Measurements from ENCODE around the gene ARHGAP19.

ARHGAP19 gene

DNA sequence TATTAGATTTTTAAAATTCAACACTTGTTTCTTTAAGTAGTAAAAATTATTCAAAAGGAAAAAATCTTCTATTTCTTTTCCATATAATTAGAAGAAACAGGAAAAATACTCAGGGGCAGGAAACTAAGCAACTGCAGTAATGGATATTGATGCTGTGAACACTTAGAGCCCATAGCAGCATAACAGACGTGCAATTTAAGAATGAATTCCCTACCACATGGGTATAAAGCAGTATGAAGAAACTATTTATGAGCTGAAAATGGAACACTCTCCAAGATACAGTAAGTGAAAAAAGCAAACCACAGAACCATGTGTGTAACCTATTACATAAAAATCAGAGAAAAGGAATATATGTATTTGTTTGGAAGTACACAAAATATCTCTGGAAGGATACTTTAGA, 30.8 kb downstream of the ARHGAP19 start:
- no peak overlapping the region for H3K4me2 ChIP-seq (ENCODE audit: low read depth, low read length, poor library complexity, severe bottlenecking)
- H4K20me1 ChIP-seq (ENCODE audit: low read depth, low read length) = no peaks in the 10 kb centered on the region
- no peaks in the 10 kb centered on the region for H3K9me2 ChIP-seq (replicated peaks; ENCODE audit: insufficient read depth, low read length)
- no peak overlapping the region for H3K4me3 ChIP-seq (ENCODE audit: insufficient read depth, low read length, poor library complexity, severe bottlenecking)
- no peaks in the 10 kb centered on the region for H3F3A ChIP-seq (ENCODE audit: insufficient read depth)
- H3K27me3 ChIP-seq (ENCODE audit: low read length) = no peaks in the 10 kb centered on the region
- no peak overlapping the region for H3K9ac ChIP-seq (ENCODE audit: low read length)
- peaks cover 3% of the 10 kb centered on the region; the same call in 1 of the 2 replicates for H3K36me3 ChIP-seq (ENCODE audit: low read length)
- no peaks in the 10 kb centered on the region for H3K9me3 ChIP-seq (ENCODE audit: insufficient read depth, low read length)
- 0 out of 2 replicates have a peak, but pooled peaks cover 5% of the 10 kb centered on the region for H3K79me2 ChIP-seq (ENCODE audit: insufficient read depth, low read length)
- no peak overlapping the region for H3K27ac ChIP-seq (ENCODE audit: low read depth, low read length)
- H2AFZ ChIP-seq (ENCODE audit: low read depth, low read length, severe bottlenecking) = no peak overlapping the region
- TF ChIP-seq CTCF (IDR thresholded peaks at IDR 0.05; ENCODE audit: insufficient read depth, low read length, poor library complexity, severe bottlenecking) (no peak), EZH2phosphoT487 (conservative IDR thresholded peaks at IDR 0.05; ENCODE audit: low read length) (no peak)

GRCh38 chr10:97261183-97261582, 31.3 kb downstream of the ARHGAP19 start:
- no peaks in the 10 kb centered on the region for H3K9me3 ChIP-seq (ENCODE audit: insufficient read depth, low read length)
- H3K9ac ChIP-seq (ENCODE audit: low read length) = no peak overlapping the region
- no peak overlapping the region for H3K27ac ChIP-seq (ENCODE audit: low read depth, low read length)
- no peaks in the 10 kb centered on the region for H3F3A ChIP-seq (ENCODE audit: insufficient read depth)
- no peak overlapping the region for H3K4me2 ChIP-seq (ENCODE audit: low read depth, low read length, poor library complexity, severe bottlenecking)
- peaks cover 3% of the 10 kb centered on the region; the same call in 1 of the 2 replicates for H3K36me3 ChIP-seq (ENCODE audit: low read length)
- H3K27me3 ChIP-seq (ENCODE audit: low read length) = no peaks in the 10 kb centered on the region
- no peak for TF ChIP-seq EZH2phosphoT487 (conservative IDR thresholded peaks at IDR 0.05; ENCODE audit: low read length)
- TF ChIP-seq CTCF (IDR thresholded peaks at IDR 0.05; ENCODE audit: insufficient read depth, low read length, poor library complexity, severe bottlenecking) = no peak
- H2AFZ ChIP-seq (ENCODE audit: low read depth, low read length, severe bottlenecking) = no peak overlapping the region
- no peaks in the 10 kb centered on the region for H3K9me2 ChIP-seq (replicated peaks; ENCODE audit: insufficient read depth, low read length)
- H3K4me3 ChIP-seq (ENCODE audit: insufficient read depth, low read length, poor library complexity, severe bottlenecking) = no peak overlapping the region
- no peaks in the 10 kb centered on the region for H4K20me1 ChIP-seq (ENCODE audit: low read depth, low read length)
- 0 out of 2 replicates have a peak, but pooled peaks cover 2% of the 10 kb centered on the region for H3K79me2 ChIP-seq (ENCODE audit: insufficient read depth, low read length)

DNA sequence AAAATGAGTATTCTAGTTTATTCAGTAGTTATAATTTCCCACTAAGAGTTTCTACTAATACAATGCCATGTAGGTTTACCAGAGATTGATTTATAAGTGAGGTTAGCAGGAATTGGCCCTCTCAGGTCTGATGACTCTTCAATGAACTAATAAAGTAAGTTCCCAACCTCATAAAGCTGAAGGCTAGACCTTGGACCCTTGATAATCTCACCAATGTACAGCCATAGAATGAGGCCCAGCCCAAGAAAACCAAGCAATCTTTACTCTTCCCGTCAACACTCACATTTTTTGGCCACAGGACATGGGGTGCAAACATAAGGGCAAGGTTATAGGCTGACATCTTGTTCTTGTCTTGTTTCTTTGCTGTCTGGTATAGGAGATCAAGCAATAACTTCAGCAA, 33.3 kb downstream of the ARHGAP19 start:
- H3F3A ChIP-seq (ENCODE audit: insufficient read depth) = no peaks in the 10 kb centered on the region
- no peaks in the 10 kb centered on the region for H3K27me3 ChIP-seq (ENCODE audit: low read length)
- H3K9ac ChIP-seq (ENCODE audit: low read length) = no peak overlapping the region
- H4K20me1 ChIP-seq (ENCODE audit: low read depth, low read length) = no peaks in the 10 kb centered on the region
- H3K27ac ChIP-seq (ENCODE audit: low read depth, low read length) = no peak overlapping the region
- H3K4me2 ChIP-seq (ENCODE audit: low read depth, low read length, poor library complexity, severe bottlenecking) = no peak overlapping the region
- TF ChIP-seq CTCF (IDR thresholded peaks at IDR 0.05; ENCODE audit: insufficient read depth, low read length, poor library complexity, severe bottlenecking) = no peak
- TF ChIP-seq EZH2phosphoT487 (conservative IDR thresholded peaks at IDR 0.05; ENCODE audit: low read length) = no peak
- no peaks in the 10 kb centered on the region for H3K9me3 ChIP-seq (ENCODE audit: insufficient read depth, low read length)
- H3K36me3 ChIP-seq (ENCODE audit: low read length) = peaks cover 14% of the 10 kb centered on the region
- H3K79me2 ChIP-seq (ENCODE audit: insufficient read depth, low read length) = no peaks in the 10 kb centered on the region
- no peak overlapping the region for H3K4me3 ChIP-seq (ENCODE audit: insufficient read depth, low read length, poor library complexity, severe bottlenecking)
- no peaks in the 10 kb centered on the region for H3K9me2 ChIP-seq (replicated peaks; ENCODE audit: insufficient read depth, low read length)
- no peak overlapping the region for H2AFZ ChIP-seq (ENCODE audit: low read depth, low read length, severe bottlenecking)
